Measurements from ENCODE around the gene CRAT.

The CRAT gene

DNA sequence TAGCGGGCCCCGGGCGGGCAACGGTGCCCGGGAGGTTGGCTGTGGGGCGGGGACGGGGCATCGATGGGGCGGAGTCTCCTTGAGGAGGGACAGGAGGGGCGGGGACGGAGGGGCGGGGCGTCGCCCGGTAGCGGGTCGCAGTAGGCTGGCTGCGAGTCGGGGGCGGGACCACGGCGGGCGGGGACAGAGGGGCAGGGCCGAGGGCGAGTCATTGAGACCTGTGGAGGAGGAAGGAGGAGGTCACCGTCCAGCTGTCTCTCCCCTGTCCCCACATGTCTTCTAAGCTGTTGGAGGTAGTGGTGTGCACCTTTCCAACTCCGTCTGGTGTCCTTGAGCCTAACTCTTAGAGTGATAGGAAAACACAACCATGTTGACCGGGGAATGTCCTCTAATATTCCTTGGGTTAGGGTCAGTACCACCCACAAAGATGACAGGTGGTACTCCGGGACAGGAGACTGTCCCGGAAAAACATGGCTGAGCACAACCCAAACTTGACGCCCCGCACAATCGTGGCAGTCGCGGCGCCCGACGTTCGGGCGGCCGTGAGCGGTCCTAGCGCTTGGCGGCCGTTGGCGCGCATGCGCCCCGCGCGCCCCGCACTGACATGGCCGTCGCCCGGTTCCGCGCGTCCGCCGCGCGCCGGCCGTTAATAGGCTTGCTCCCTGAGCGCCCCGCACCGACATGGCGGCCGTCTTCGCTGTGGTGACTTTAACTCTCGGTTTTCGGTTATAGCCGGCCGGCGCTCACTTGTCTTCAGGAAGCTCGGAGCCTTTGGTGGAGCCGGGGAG, at the start of gene CRAT, which contains the start of gene PTPA:
Gene CRAT (minus strand): TSS at position 54 of the 788 bp plus-strand sequence. CDS start 284 bp downstream, outside the sequence.
Gene PTPA (plus strand): TSS at position 676 of the 788 bp plus-strand sequence. CDS start 186 bp downstream, outside the sequence.
- peak; percentile 91 to 97 for DNase-seq

DNA sequence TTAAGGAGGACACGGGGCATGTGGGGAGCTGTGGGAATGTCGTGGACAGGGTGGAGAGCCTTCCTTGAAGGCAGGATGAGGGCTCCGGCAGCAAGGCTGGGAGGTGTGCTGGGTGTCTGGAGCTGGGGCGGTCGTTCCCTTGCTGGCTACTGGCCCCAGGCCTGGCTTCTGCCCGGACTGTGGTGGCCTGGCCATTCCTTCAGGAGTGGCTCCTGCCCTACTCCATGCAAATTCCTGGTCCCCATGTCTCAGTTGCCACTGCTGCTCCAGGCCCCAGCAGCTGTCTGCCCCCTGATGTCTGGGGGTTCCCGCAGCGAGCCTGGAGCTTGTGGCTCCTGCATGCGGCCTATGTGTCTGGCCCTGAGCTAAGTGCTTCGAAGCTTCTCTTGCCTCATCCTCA, 45.6 kb upstream of the CRAT start:
- DNase-seq = no peak

DNA sequence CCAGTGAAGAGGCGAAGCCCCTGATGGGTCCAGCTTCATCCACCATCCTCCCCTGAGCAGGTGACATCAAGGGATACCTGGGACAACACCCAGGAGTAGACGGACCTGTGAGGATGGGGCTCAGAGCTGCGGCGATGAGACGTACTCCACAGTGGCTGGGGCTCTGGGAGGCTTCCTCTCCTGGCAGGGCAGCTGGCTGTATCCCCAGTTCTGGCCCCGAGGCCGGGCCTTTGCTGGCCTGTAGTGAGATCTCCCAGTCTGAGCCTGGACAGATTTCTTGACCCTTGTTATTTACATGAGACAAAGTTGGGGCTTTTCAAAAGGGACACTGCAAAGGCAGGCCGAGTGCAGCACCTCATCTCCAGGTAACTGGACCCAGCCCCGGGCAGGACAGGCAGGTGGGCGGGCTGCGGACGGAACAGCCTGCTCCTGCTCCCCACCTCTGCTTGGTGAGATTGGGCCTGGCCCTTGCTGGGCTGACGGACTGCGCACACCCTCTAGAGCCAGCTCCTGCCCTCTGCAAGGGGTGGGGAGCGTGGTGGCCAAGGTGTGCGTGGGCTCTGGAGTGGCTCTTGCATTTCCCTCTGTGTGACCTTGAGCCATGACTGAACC, 44.4 kb upstream of the CRAT start:
- DNase-seq = no peak

DNA sequence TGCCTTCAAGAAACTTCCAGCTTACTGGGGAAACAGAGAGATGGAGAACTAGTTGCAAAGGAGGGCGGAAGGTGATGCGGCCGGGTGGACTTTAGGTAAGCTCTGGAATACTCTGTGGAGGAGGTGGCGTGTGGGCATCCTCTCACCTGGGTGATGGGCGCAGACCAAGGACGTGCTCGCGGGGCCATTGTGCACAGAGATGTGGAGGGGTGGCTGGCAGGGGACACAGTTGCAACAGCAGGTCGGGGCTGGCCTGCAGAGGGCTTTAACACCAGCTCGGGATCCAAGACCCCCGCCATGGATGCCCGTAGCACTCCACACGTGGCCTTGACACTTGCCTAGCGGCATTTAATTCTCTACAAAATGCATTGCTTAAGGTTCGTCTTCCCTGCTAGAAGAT, 40.9 kb upstream of the CRAT start:
- DNase-seq = no peak

DNA sequence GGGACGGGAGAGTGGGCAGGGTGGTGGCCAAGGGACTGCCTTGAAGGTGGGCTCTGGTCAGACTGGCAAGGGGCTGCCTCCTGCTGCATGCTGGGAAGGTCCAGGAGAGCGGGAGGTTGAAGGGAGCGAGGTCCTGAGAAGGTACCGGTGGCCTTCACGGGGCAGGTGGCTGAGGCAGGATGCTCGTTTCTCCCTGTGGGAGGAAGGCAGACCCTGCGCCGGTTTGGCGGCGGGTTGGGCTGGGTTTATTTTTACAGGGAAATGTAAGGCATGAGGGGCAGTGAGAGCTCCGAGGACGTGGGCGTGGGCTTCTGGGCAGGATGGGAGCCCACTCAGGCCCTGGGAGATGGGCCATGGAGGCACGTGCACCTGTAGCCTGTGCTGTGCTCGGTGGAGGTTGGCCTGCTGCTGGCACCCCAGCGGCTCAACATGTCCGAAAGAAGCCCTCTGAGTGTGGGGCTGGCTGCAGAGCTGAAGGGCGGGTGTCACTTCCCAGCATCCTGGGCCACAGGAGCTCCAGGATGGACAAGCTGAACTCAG, 40.1 kb upstream of the CRAT start:
- no peak for DNase-seq

DNA sequence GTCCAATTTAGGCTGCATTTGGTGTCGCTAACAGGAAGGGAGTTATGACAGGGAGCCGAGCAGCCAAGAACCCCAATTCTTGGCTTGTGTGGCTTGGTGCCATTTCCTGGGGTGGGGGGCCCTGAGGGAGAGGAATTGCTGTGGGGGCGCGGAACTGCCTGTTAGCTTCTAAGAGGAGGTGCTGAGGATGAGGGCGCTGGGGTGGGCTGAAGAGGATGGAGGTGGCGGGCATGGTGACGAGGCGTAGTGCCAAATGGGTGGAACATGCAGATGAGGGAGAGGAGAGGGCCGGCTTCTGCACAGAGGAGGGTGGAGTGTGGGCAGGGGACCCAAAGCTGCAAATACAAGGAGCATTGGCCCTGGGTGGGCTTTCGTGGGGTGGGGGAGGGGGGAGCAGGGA, 39.5 kb upstream of the CRAT start:
- no peak for DNase-seq

DNA sequence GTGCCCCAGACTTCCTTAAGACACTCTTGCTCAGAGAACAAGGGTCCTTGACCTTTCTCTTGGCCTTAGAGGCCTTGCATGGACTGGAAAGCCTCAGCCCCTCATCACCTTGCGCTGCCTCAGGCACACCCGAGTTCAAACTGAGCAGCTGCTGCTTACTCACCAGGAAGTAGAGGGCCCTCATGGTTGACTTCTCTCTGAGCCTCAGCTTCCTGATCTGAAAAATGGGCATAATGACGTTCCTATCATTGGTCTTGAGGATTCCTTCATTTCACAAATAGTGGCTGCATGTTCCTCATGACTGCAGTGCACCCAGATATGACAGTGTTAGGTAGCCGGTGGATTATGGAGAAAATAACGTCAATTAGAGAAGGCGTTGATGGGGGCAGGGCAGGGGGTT, 38.8 kb upstream of the CRAT start:
- no peak for DNase-seq

DNA sequence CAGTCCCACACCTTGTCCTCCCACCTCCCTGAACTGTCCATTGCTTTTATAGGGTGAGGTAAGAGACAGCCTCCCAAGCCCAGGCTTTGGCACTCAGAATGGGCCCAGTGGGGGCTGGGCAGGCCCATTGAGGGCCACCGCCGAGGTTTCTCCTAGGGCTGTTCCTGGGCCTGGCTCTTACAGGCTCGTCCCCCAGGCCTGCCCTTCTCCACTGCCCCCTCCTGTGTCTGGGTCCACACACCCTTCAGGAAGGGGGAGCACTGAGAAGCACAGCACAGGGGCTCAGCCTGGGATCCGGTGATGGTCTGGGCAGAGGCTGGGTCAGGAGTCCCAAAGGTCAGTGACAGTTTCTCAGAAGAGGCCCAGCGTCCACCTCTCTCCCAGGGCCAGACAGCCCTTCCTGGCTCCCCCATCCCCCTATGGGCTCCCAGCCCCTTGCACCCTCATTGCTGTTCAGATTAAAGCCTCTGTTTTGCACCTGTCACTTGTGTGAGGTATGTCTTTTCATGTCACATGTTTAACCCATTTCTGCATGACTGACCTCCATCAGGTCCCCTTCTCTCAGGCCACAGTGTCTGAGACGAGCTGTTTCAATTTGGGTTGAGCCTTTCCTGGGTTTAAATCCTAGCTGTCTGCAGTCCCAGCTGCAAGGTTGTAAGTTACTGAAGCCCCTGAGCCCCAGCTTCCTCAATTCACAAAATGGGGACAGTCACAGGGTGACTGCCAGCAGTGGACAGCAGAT, 38.0 kb upstream of the CRAT start:
- no peak for DNase-seq

DNA sequence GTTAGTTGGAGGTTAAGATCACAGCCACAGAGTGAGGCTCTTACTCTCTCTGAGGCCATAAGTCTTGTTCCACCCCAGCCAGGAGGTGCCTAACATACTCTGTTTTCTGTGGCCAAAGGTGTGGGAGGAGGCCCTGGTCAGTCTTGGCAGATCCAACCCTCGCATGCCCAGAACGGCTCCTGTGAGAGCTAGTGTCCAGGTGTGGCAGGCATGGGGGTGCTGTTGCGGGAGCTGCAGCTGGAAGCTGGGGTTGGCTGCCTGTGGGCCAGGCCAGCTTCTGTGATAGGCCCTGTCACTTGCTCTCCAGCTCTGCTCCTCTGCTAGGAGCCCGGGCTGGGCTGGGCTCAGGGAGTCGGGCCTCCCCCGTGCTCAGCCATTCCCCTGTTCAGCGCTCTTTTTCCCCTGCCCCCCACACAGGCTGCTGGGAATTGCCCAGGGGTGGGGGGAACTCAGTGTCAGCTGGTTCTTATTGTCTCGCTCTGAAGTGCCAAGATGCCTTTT, 35.9 kb upstream of the CRAT start:
- no peak for DNase-seq

DNA sequence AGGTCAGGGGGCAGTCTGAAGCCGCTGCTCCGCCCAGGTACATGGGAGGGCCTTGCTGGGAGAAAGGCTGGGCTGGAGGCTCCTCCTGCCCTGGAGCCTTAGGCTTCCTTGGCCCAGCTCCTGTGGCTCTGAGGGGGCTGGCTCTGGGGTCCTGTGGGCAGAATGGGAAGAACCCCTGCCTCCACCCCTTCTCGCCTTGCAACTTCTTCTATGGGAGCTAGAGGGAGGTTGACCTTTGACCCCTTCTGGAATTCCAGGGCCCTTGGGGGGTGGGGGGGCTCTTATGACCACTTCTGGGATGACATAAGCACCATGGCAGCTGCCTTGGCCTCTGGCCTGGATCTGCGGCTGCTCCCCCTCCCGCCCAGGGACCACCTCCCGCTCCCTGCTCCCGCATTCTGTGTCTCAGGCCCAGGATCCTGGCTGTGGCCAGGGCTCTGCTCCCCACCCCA, 35.3 kb upstream of the CRAT start:
- DNase-seq = no peak

DNA sequence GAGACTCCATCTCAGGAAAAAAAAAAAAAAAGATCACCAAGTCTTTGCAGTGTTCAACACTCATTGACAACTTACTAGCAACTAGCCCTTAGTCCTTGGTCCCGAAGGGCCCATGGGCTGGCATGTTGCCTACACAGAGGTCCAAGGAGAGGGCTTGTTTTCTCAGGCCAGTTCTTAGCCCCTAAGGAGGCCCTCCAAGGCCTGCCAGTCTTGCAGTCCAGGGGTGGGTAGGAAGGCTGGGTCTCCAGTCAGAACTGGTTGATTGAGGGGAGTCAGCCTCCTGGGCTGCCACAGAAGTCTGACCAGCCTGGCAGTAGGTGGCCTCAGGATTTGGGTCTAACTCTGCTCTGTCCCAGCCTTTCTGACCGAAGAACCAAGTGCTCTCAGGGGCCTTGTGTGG, 34.7 kb upstream of the CRAT start:
- no peak for DNase-seq

DNA sequence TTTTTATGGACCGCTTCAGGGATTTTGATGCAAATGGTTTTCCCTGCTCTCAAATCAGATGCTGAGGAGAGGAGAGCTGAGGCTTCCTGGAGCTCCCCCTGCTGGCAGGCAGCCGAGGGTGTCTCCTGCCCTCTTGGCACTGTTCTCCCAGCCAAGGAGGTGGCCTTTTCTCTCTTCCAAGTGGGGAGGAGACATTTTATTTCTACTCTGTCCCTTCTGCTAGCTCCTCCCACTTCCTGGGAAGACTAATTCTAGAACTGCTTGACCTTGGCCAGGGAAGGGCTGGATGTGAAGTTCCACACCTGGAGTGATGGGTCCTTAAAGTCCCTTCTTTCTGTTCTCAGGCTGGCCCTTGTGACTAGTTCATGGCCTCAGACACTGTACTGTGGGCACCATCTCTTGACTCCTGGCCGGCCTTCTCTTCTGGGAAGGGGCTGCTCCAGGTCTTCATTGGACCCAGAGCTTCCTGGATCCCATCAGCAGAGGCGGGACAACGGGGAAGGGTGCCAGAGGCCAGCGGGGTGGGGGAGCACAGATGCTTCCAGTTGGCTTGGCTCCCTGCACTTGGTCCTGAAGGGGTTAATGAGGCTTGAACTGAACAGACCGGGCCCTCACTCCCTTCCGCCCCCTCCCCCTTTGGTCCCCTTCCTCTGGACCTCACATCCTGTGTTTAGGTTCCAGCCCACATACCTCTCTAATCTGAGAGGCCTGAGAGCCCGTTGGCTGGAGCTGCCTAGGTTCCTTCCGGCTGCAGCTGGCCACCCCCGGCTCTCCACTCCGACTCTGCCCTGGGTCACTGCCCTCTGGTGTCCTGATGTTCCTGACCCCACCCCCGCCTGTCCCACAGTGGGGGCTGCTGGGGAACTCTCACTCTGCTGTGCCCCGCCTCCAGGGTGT, 32.7 kb upstream of the CRAT start:
- peak; percentile 60 to 73 for DNase-seq

DNA sequence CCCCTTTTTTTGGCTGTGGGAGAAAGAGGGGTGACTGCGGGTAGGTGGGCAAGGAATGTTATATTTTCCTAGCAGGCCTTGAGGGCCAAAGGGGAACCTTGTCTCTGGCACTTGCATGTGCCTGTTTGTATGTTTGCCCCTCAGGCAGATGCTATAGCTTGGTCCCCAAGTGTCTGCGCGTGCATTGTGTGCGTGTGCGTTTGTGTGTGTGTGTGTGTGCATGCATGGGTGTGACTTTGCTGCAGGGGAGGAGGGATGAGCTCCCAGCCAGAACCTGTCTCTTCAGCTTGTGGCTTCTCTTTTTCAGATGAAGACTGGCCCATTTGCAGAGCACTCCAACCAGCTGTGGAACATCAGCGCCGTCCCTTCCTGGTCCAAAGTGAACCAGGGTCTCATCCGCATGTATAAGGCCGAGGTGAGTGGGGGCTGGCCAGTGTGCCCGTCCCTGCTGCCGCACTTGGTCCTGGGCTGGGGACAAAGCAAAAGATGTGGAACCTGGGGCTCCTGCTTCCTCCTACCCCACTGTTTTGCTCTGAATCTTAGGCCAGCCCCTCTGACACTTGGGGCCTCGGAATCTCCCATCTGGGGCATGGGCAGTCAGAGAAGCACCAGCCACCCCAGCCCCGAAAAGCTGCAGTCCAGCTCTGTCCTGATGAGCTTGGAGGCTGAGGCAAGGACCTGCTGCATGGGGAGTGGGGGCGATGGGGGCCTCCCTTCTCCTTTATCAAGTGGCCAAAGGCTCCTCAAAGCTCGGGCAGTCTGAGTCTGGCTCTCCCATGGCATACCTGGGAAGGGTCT, 31.7 kb upstream of the CRAT start:
- DNase-seq = no peak

DNA sequence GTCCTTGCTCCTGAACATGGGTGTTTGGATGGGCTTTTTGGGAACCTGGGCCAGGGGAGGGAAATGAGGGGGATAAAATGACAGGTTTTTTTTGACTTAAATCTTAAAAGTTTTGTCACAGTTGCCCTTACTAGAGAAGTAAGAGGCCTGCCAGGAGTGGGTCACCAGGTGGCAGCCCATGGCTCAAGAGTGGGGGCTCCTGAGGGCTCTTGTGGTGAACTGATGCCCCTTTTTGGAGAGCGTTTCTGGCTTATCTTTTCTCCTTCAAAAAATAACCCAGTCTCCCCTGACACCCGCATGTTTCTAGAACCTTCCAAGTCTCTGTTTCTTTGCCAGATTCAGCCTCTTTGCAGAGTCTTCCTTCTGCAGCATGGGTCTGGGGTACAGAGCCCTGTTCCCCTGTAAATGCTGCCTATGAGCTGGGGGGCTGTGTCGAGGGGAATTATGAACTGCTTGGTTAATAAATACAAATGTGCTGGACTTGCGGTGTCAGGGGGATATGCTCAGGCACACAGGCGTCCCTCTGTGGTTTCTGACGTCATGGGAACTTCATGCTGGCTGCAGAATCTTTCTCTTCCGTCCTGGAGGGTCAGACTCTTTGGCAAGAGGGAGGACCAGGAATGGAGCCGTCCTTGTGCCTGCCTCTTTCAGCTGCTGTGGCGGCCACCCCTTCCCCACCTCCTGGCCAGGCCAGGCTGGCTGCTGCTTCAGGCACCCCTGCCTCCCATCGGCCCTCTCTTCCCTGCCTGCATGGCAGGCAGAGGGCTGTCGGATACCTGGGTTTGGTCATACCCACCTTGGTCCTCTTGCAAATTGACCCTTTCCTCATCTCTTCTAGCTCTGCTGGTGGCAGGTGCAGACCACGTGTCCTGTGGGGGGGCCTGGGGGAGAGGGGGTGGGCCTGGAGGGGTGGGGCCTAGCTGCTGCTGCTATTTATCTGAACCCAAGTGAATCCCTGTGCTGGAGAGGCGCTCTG, 30.8 kb upstream of the CRAT start:
- no peak for DNase-seq

DNA sequence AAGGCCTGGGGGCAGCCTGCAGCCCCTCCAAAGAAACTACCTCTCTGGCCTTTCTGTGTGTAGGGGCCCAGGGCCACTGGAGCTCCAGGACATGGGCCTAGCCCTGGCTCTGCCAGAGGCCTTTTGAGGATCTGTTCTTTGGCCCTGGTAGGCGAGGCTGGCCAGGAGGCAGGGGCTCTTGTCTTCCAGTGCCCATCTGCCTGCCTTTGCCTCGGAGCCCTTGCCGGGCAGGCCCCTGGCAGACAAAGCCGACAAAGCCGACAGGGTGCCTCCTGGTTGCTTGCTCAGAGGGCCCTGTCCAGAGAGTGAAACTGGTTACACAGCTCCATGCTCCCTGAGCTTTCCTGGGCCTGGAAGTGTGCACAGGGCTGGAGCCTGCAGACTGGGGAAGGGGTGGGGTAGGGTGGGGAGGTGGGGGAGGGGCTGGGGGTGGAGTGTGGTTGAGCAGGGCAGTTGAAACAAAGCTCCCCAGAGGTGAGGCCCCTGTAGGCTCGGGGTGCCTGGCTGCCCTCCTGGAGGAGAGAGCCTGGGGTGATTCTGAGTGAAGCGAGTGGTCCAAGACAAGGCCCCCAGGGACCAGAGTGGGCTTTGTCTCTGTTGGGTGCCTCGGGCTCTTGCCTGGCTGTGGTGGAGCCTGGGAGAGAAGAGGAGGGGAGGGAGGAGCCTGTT, 29.9 kb upstream of the CRAT start:
- peak; percentile 2 to 16 for DNase-seq

DNA sequence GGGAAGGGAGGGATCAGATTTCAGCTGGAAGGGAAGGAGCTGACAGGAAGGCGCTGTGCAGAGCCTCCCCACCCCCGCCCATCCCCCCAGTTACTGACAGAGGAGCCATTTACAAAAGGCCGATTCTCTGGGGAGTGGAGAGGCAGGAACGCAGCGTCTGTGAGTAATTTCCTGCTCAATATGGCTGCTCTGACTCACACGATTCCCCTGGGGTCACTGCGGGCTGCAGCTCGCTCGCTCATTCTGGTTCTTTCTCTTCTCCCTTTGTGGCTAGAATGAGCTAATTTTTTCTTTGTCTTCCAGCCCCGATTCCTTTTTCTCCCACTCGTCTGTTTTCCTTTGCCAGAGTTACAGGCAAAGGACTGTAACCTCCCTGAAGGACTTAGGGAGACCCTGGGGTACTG, 29.4 kb upstream of the CRAT start:
- DNase-seq = peak; percentile 67 to 86

DNA sequence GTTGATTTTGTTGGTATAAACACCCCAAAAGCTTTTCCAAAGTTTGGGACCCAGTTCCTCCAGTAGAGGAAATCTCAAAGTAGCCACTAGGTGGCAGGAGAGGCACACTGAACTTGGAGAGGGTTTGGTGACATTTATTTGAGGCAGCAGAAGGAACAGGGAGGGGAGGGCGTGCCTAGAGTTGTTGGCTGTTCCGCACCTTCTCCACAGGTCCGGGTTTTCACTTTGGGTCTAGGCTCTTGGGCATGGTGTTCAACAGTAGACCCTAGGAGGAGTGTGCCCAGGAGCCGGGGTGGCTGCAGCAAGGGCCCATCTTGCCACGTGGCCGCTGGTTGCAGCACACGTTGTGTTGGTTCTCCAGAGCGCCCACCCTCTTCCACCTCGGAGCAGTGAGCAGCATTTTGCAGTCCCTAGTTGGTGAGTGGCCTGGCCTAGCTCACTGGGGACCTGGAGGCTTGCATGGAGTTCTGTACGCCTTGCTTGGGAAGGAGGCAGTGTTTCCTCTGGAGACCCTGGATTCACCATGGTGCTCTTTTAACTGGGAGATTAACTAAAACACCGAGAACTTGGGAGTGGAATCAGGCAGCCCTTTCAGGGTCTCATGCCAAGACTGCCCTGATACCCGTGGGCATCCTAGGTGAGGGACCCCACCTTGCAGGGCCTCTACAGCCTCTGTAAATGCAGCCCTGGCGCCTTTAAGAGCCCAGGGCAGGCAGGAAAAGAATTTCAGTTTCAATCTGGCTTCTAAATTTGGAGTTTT, 28.8 kb upstream of the CRAT start:
- DNase-seq = peak; percentile 47 to 67

DNA sequence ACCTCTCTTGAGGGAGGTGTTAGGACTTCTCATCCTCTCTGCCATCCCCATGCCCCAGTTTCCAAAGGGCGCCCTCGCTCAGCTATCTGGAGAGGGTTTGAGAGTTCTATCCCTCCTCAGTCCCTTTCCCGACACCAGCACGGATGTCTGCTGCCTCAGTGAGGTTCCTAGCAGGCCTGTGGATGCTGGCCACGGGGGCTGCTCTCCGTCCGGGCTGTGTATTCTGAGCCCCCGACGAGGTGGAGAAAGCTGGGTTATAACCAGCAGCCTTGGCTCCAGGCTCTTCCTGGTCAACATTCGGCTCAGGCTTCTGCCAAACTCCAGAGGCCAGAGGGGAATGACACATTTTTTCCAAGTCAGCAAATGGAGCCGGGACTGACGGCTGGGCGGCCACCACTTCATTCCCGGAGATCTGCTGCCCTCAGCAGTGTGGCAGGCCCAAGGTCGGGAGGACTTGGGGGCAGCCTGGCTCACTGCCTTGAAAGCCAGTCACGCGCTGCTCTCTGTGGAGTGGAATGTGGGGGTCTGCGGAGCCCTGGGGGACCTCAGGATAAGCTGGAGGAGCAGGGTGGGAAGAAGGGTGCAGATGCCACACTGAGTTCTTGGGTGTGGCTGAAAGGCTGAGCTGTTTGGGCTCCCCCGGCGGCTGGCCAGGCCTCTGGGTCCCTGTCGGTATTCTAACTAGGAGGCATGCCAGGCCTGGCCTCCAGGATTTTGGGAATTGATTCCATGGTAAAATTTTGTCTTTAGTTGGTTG, 28.1 kb upstream of the CRAT start:
- DNase-seq = no peak
